ENCODE data around the gene GDF10. TPM values are rescaled to one million over a fixed set of nuclear protein-coding genes. Genes with fewer than 3 reads are reported as not detected.

The GDF10 gene
- total and polyA plus RNA-seq, 4 donors: 2.3 to 34.7 (median 16.6) TPM

DNA sequence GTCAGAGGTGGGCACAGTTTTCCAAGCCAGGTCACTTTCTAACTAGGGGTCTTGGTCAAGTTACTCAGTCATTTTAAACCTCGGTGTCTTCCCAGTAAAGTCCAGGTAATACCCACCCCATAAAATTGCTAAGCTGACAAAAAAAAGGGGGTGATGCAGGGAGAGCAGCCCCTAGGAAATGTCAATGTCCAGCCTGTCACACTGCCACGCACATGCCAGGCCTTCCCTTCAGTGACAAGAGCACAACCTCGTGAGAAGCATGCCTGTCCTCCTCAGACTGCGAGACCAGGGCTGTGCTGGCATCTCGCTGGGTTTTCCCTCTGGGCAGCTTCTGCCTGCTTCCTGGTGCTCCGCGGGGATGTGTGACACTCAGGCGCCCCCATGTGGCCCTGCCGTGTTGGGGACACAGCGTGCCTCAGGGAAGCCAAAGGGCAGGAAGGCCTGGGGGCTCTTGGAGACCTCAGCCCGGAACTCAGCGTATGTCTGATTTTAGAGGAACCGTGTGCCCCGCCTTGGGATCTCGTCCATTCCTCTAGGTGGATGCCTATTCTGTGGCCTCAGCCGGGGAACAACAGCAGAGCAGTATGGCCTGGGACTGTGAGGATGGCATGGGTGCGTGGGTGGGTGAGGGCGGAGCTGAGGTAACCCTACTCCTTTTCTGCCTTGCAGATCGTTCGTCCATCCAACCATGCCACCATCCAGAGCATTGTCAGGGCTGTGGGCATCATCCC, 12.1 kb downstream of the GDF10 start:
- no peak overlapping the region for H3K27ac ChIP-seq (ENCODE audit: low read depth in 1 of 2, low read length in 1 of 2)
- no peaks in the 10 kb centered on the region for H3K9me3 ChIP-seq (ENCODE audit: control insufficient read depth in 4 of 4, insufficient read depth in 3 of 4, low read length in 3 of 4)
- WGBS, 2 donors: 22 to 29% methylated on average over 20 of the region's 20 CpGs
- DNase-seq (peak; percentile 80 to 82 (median 80)), ATAC-seq (ENCODE audit: insufficient read depth, low FRiP score) (peak; percentile 68)
- TF ChIP-seq, protein P1, sequence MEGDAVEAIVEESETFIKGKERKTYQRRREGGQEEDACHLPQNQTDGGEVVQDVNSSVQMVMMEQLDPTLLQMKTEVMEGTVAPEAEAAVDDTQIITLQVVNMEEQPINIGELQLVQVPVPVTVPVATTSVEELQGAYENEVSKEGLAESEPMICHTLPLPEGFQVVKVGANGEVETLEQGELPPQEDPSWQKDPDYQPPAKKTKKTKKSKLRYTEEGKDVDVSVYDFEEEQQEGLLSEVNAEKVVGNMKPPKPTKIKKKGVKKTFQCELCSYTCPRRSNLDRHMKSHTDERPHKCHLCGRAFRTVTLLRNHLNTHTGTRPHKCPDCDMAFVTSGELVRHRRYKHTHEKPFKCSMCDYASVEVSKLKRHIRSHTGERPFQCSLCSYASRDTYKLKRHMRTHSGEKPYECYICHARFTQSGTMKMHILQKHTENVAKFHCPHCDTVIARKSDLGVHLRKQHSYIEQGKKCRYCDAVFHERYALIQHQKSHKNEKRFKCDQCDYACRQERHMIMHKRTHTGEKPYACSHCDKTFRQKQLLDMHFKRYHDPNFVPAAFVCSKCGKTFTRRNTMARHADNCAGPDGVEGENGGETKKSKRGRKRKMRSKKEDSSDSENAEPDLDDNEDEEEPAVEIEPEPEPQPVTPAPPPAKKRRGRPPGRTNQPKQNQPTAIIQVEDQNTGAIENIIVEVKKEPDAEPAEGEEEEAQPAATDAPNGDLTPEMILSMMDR (IDR thresholded peaks at IDR 0.05; ENCODE audit: control extremely low read depth, extremely low read depth): peak; percentile 82
- H3K27me3 ChIP-seq (ENCODE audit: control insufficient read depth in 3 of 3, insufficient read depth in 3 of 3, low read length in 2 of 3): no peaks in the 10 kb centered on the region
- H3K36me3 ChIP-seq (ENCODE audit: control insufficient read depth in 4 of 4, insufficient read depth in 4 of 4, low read length in 4 of 4): peaks cover 0 to 39% (median 13%) of the 10 kb centered on the region in 4 donors
- no peak overlapping the region for H3K4me3 ChIP-seq
- H3K4me1 ChIP-seq (ENCODE audit: control insufficient read depth in 5 of 5, insufficient read depth in 5 of 5, low read length in 5 of 5): peaks cover 0 to 44% (median 13%) of the 10 kb centered on the region in 5 donors
- no peak overlapping the region for H3K9ac ChIP-seq (ENCODE audit: insufficient read depth in 1 of 2, low read length in 2 of 2)

DNA sequence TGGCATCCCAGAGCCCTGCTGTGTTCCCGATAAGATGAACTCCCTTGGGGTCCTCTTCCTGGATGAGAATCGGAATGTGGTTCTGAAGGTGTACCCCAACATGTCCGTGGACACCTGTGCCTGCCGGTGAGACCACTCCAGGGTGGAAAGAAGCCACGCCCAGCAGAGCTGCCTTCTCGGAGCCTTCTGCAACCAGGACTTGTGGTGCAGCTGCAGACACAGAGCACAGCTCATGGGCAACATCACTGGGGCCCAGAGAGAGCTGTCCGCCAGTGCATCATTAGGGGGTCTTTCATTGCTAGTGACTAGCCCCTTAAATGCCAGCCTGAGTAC, 12.6 kb downstream of the GDF10 start:
- peaks cover 0 to 39% (median 13%) of the 10 kb centered on the region in 4 donors for H3K36me3 ChIP-seq (ENCODE audit: control insufficient read depth in 4 of 4, insufficient read depth in 4 of 4, low read length in 4 of 4)
- H3K9ac ChIP-seq (ENCODE audit: insufficient read depth in 1 of 2, low read length in 2 of 2): no peak overlapping the region
- H3K27me3 ChIP-seq (ENCODE audit: control insufficient read depth in 3 of 3, insufficient read depth in 3 of 3, low read length in 2 of 3): no peaks in the 10 kb centered on the region
- WGBS, 2 donors: 86 to 89% methylated on average over 7 of the region's 7 CpGs
- no peaks in the 10 kb centered on the region for H3K9me3 ChIP-seq (ENCODE audit: control insufficient read depth in 4 of 4, insufficient read depth in 3 of 4, low read length in 3 of 4)
- H3K4me1 ChIP-seq (ENCODE audit: control insufficient read depth in 5 of 5, insufficient read depth in 5 of 5, low read length in 5 of 5): peaks cover 0 to 38% (median 13%) of the 10 kb centered on the region in 5 donors
- H3K27ac ChIP-seq (ENCODE audit: low read depth in 1 of 2, low read length in 1 of 2): no peak overlapping the region
- ATAC-seq (ENCODE audit: insufficient read depth, low FRiP score) (no peak), DNase-seq (no peak)
- no peak overlapping the region for H3K4me3 ChIP-seq
- TF ChIP-seq, protein P1 (IDR thresholded peaks at IDR 0.05; ENCODE audit: control extremely low read depth, extremely low read depth): no peak

DNA sequence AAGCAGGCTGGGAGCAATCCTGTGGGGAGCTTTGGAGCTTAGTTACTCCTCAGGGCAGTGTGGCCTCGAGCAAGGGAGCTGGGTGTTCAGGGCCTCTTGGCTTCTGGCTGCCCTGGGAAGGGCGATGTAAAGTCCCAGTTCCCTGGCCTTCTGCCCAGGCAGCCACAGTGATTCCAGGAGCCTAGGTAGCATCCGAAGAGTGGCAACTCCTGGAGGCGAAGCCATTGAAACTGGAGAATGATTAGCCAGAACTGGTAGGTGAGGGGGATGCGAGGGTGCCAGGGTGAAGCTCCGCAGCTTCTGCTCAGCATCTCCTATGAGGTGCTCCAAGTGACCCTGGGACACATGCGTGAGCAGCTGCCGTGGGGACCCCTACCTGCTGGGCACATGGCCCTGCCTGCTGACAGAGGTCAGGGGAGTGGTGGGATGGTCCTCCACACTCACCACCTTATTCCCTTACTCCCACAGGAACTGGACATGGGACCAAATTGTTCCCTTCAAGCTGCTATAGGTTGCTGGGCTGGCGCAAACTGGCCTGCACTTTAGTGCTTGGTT, 14.5 kb downstream of the GDF10 start:
- Histone ChIP-seq H3K4me1 (ENCODE audit: control insufficient read depth in 5 of 5, insufficient read depth in 5 of 5, low read length in 5 of 5) (peaks cover 0 to 20% (median 8%) of the 10 kb centered on the region in 5 donors), H3K27me3 (ENCODE audit: control insufficient read depth in 3 of 3, insufficient read depth in 3 of 3, low read length in 2 of 3) (no peaks in the 10 kb centered on the region), H3K36me3 (ENCODE audit: control insufficient read depth in 4 of 4, insufficient read depth in 4 of 4, low read length in 4 of 4) (peaks cover 0 to 39% (median 10%) of the 10 kb centered on the region in 4 donors), H3K4me3 (no peak overlapping the region), H3K9me3 (ENCODE audit: control insufficient read depth in 4 of 4, insufficient read depth in 3 of 4, low read length in 3 of 4) (no peaks in the 10 kb centered on the region), H3K9ac (ENCODE audit: insufficient read depth in 1 of 2, low read length in 2 of 2) (no peak overlapping the region), H3K27ac (ENCODE audit: low read depth in 1 of 2, low read length in 1 of 2) (no peak overlapping the region)
- TF ChIP-seq, protein P1 (IDR thresholded peaks at IDR 0.05; ENCODE audit: control extremely low read depth, extremely low read depth): no peak
- ATAC-seq (ENCODE audit: insufficient read depth, low FRiP score) (no peak), DNase-seq (no peak)
- 83 to 93% methylated on average over 9 of the region's 9 CpGs for WGBS, 2 donors
